OCI-LY7 (cell line): ENCODE results near the gene RNF13. TPM values are rescaled to one million over a fixed set of nuclear protein-coding genes. Genes with fewer than 3 reads are reported as not detected.
A peak's percentile ranks its signal among the peaks of the same experiment; 100 is the strongest.

Experiments
- BruUV-seq: library from RNA; stranded (reverse); fragments of 400-500 nt; replicated peaks from 2 replicates; lab custom pipeline; 2021; lab: Mats Ljungman, UMichigan
- CTCF ChIA-PET: fragments of 300-600 bp; sonication (Branson Sonifier 250); formaldehyde crosslinking; loops from one replicate; lab custom pipeline; 2022; ENCODE audit warnings: antibody characterized with exemption; ENCODE audit not compliant: unreplicated experiment; lab: Charles Lee
- POLR2A ChIA-PET: fragments of 300-600 bp; sonication (Branson Sonifier 250); formaldehyde crosslinking; loops from one replicate; lab custom pipeline; 2022; ENCODE audit warnings: antibody characterized with exemption; lab: Charles Lee
- DNase-seq: peaks from one replicate; pipeline ENCODE4 v3.0.0-alpha.2; 2015; ENCODE audit warnings: low spot score
- H2AFZ ChIP-seq: fragments of 200-600 bp; sonication (generic), shearing (Covaris generic); 2 replicates; pipeline ENCODE4 v1.6.1; 2014; ENCODE audit warnings: mild to moderate bottlenecking, antibody characterized with exemption, low read length, moderate library complexity
- H3K27ac ChIP-seq: fragments of 200-600 bp; sonication (generic); 2 replicates; pipeline ENCODE4 v1.5.1; 2014; ENCODE audit warnings: mixed run types, low read depth, mild to moderate bottlenecking, moderate library complexity, low read length, inconsistent platforms; ENCODE audit not compliant: poor library complexity, severe bottlenecking
- H3K36me3 ChIP-seq: fragments of 200-600 bp; sonication (generic); 2 replicates; pipeline ENCODE4 v1.6.1; 2014; ENCODE audit warnings: mild to moderate bottlenecking, antibody characterized with exemption, low read length, moderate library complexity, mixed read lengths; ENCODE audit not compliant: insufficient read depth
- H3K4me1 ChIP-seq: fragments of 200-600 bp; sonication (generic); 2 replicates; pipeline ENCODE4 v1.5.1; 2014; ENCODE audit warnings: mild to moderate bottlenecking, low read length; ENCODE audit not compliant: insufficient read depth, poor library complexity, severe bottlenecking
- H3K4me2 ChIP-seq: fragments of 200-600 bp; sonication (generic); 2 replicates; pipeline ENCODE4 v1.6.1; 2014; ENCODE audit warnings: mild to moderate bottlenecking, low read length
- H3K4me3 ChIP-seq: fragments of 200-600 bp; sonication (generic); 2 replicates; pipeline ENCODE4 v1.5.1; 2014; ENCODE audit warnings: mild to moderate bottlenecking, low read depth, low read length; ENCODE audit not compliant: poor library complexity, severe bottlenecking
- H3K79me2 ChIP-seq: fragments of 200-600 bp; sonication (generic); 2 replicates; pipeline ENCODE4 v1.6.1; 2016; ENCODE audit warnings: low read depth, mild to moderate bottlenecking, low read length, moderate library complexity, mixed read lengths; ENCODE audit not compliant: insufficient read depth
- H3K9me2 ChIP-seq: fragments of 200-600 bp; sonication (generic); 2 replicates; pipeline ENCODE4 v1.6.1; 2016; ENCODE audit warnings: mild to moderate bottlenecking, low read length, mixed read lengths; ENCODE audit not compliant: insufficient read depth
- H3K9me3 ChIP-seq: fragments of 200-600 bp; sonication (generic); 2 replicates; pipeline ENCODE4 v1.6.1; 2014; ENCODE audit warnings: mild to moderate bottlenecking, mixed run types, low read length, mixed read lengths
- H4K20me1 ChIP-seq: fragments of 200-600 bp; sonication (generic); 2 replicates; pipeline ENCODE4 v1.6.1; 2014; ENCODE audit warnings: mild to moderate bottlenecking, antibody characterized with exemption, low read length, moderate library complexity, mixed read lengths; ENCODE audit not compliant: insufficient read depth
- EZH2phosphoT487 ChIP-seq: fragments of 200-600 bp; sonication (generic); IDR thresholded peaks from 2 replicates; pipeline ENCODE4 v1.6.1; 2018; ENCODE audit warnings: low read depth, borderline replicate concordance, mild to moderate bottlenecking, mixed run types, antibody characterized with exemption, low read length, moderate library complexity, mixed read lengths
- intact Hi-C: fragments of 100-400 bp; cut with micrococcal nuclease; formaldehyde crosslinking; loops from one replicate; pipeline ENCODE4 v1.10.0; 2022; ENCODE audit not compliant: unreplicated experiment
- total RNA-seq, 2 experiments: library from RNA; depleted of rRNA in 1 of 2; stranded (reverse); fragments of >200 nt in 1 of 2; shearing (Covaris generic) in 1 of 2; gene quantifications; 2 replicates each; pipeline ENCODE4 v1.2.3, GENCODE V29; 2014 to 2022
- TF ChIP-seq, protein P1 (sequence below): fragments of 200-600 bp; sonication (generic); conservative IDR thresholded peaks from 2 replicates; pipeline ENCODE4 v1.5.1; 2014; ENCODE audit warnings: mild to moderate bottlenecking, antibody characterized with exemption, low read length, moderate library complexity, mixed read lengths

Gene RNF13
- total RNA-seq, 2 experiments from 2014 or later = 26.2 to 37.3 TPM

DNA sequence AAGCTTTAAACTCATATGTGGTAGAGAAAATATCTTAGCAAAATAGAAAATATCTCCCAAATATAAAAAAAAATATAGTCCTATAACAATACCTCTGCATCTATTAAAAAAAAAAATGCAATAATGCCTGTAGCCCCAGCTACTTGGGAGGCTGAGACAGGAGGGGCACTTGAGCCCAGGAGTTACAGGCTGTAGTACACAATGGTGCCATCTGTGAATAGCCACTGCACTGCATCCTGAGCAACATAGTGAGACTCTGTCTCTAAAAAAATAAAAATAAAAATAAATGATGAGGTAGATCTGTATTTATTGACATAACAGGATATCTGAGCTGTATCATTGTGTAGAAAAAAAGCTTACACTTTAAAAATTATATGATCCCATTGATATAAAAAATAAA lies 87.3 kb downstream of the RNF13 start:
- Histone ChIP-seq H3K36me3 (peaks cover 12% of the 10 kb centered on the region; the same call in 1 of the 2 replicates), H3K4me3 (no peak overlapping the region), H3K4me2 (no peak overlapping the region), H3K9me3 (no peaks in the 10 kb centered on the region), H3K4me1 (no peaks in the 10 kb centered on the region), H3K79me2 (no peaks in the 10 kb centered on the region), H3K27ac (no peak overlapping the region), H3K9me2 (no peaks in the 10 kb centered on the region), H4K20me1 (no peaks in the 10 kb centered on the region), H2AFZ (no peak overlapping the region)
- CTCF ChIA-PET = no interaction called here
- POLR2A ChIA-PET = interaction anchor here (1.1 to 1.5 kb wide), 3 partner anchors 9 to 69 kb away, joined by 3 to 6 read pairs (median 3); no protein-coding TSS in a partner anchor
- TF ChIP-seq, protein P1, sequence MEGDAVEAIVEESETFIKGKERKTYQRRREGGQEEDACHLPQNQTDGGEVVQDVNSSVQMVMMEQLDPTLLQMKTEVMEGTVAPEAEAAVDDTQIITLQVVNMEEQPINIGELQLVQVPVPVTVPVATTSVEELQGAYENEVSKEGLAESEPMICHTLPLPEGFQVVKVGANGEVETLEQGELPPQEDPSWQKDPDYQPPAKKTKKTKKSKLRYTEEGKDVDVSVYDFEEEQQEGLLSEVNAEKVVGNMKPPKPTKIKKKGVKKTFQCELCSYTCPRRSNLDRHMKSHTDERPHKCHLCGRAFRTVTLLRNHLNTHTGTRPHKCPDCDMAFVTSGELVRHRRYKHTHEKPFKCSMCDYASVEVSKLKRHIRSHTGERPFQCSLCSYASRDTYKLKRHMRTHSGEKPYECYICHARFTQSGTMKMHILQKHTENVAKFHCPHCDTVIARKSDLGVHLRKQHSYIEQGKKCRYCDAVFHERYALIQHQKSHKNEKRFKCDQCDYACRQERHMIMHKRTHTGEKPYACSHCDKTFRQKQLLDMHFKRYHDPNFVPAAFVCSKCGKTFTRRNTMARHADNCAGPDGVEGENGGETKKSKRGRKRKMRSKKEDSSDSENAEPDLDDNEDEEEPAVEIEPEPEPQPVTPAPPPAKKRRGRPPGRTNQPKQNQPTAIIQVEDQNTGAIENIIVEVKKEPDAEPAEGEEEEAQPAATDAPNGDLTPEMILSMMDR = no peak
- no peak for TF ChIP-seq EZH2phosphoT487
- DNase-seq = no peak
- BruUV-seq = no TSS peak
- intact Hi-C loops = no loop called here

- H3K4me3 ChIP-seq = no peak overlapping the region
- no peaks in the 10 kb centered on the region for H3K9me2 ChIP-seq
- no peaks in the 10 kb centered on the region for H3K4me1 ChIP-seq
- no peak for TF ChIP-seq EZH2phosphoT487
- TF ChIP-seq, protein P1 = no peak
- intact Hi-C loops = no loop called here
- no peak for DNase-seq
- H3K36me3 ChIP-seq = 0 out of 2 replicates have a peak, but pooled peaks cover 5% of the 10 kb centered on the region
- CTCF ChIA-PET = no interaction called here
- no peak overlapping the region for H3K4me2 ChIP-seq
- no peaks in the 10 kb centered on the region for H4K20me1 ChIP-seq
- no peaks in the 10 kb centered on the region for H3K79me2 ChIP-seq
- H2AFZ ChIP-seq = no peak overlapping the region
- BruUV-seq = no TSS peak
- POLR2A ChIA-PET = interaction anchor here (0.6 to 1.1 kb wide), 2 partner anchors 13 to 56 kb away, joined by 4 read pairs; no protein-coding TSS in a partner anchor
- H3K9me3 ChIP-seq = no peaks in the 10 kb centered on the region
- H3K27ac ChIP-seq = no peak overlapping the region
Observed at GRCh38 chr3:149901770-149902169, 88.8 kb downstream of the RNF13 start.

GRCh38 chr3:149902498-149903139 lies 89.6 kb downstream of the RNF13 start:
- intact Hi-C loops = no loop called here
- peak; percentile 2 for DNase-seq
- no peaks in the 10 kb centered on the region for H4K20me1 ChIP-seq
- H3K27ac ChIP-seq = no peak overlapping the region
- no peaks in the 10 kb centered on the region for H3K79me2 ChIP-seq
- H3K9me3 ChIP-seq = no peaks in the 10 kb centered on the region
- TF ChIP-seq, protein P1 = peak; percentile 68
- no peak for TF ChIP-seq EZH2phosphoT487
- ChIA-PET CTCF (no interaction called here), POLR2A (interaction anchor here (0.7 to 1.1 kb wide), 2 partner anchors 14 to 136 kb away, joined by 3 to 4 read pairs; no protein-coding TSS in a partner anchor)
- H3K4me1 ChIP-seq = no peaks in the 10 kb centered on the region
- no TSS peak for BruUV-seq
- no peak overlapping the region for H2AFZ ChIP-seq
- no peaks in the 10 kb centered on the region for H3K9me2 ChIP-seq
- H3K36me3 ChIP-seq = 0 out of 2 replicates have a peak, but pooled peaks cover 5% of the 10 kb centered on the region
- no peak overlapping the region for H3K4me2 ChIP-seq
- H3K4me3 ChIP-seq = no peak overlapping the region
